GDM1 (cell line): ENCODE results near the gene ZBTB20.

Experiments used
- DNase-seq: peaks from one replicate; lab custom pipeline; 2025; lab: John Stamatoyannopoulos, UW

Gene ZBTB20

DNA sequence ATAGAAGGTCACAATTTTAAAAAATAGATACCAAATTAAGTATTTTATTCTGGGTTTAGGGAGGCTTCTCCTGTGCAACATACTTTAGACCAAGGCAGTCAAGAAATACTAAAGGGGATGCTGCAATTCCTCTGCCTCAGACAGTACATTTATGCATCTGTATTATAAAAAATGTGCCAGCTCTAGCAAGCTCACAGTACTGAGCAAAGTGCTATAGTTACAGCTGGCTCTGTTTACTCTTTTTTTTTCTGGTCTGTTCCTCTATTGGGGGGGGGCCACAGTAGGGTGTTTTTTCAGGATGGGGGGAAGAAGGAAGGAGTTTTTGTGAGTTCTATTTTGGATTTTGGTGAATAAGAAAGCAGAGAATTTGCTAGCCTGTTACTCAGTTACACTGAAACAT is 668.3 kb downstream of the ZBTB20 start:
- no peak for DNase-seq

DNA sequence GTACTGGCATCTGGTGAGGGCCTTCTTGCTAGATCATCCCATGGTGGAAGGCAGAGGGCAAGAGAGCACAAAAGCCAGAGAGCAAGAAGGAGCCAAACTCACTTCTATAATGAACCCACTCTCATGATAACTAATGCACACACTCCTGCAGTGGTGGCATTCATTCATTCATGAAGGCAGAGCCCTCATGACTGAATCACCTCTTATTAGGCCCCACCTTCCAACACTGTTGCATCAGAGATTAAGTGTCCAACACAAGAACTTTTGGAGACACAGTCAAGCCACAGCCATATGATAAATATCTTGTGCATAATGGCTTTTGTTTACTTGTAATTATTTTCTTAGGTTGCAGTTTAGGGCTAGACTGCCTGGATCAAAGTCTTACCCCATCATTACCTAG is 670.6 kb downstream of the ZBTB20 start:
- DNase-seq, result no peak

DNA sequence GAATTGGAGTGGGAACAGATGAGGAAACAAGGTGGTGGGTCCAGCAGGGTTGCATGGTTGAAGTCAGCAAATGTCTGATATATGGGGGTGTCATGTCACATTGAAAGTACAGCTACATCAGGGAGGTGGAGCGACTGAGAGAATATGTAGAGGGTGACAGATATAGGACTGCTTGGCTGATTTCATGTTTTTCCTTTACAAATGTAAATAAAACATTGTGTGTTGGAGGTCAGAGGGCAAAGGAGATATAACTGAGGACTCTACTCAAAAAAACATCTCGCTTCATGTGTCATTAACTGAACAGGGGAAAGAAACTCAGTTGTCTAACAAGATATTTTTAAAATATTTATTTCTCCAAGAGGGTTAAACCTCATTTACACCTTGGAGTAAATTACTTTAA is 675.6 kb downstream of the ZBTB20 start:
- DNase-seq, result no peak

DNA sequence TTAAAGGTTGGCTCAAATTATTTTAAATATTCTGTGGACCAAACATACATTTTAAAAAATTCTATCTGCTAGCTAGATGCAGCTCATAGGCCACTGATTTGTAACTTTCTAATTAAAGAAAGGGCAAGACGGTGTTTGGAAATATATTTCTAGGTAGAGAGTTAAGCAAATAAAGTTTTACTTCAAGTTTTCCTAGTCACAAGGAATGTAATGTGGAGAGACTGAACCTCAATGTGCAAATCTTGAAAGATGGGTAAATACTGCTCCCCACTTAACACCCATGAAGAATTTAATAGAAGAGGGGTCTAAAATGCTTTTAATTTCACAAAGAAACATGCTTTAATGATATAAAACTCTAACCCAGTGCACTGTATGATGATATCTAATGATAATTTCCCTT is 678.0 kb downstream of the ZBTB20 start:
- no peak for DNase-seq

DNA sequence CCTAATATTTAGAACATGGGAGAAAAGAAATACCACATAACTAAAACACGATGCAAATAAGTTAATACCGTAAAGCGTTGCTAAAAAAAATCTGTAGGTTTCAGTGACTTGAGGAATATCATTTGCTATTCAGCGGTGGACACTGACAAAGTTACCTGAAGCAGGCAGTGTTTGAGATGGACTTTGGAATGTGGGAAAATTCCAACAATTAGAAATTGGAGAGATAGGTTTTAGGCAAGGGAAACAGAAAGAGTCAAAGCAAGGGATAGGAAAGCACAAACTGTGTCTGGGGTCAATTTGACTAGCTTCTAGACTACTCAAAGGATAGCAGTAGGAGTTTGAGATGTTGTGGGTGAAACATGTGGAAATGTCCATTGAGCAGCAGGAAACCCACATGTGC is 680.3 kb downstream of the ZBTB20 start:
- DNase-seq, result no peak

DNA sequence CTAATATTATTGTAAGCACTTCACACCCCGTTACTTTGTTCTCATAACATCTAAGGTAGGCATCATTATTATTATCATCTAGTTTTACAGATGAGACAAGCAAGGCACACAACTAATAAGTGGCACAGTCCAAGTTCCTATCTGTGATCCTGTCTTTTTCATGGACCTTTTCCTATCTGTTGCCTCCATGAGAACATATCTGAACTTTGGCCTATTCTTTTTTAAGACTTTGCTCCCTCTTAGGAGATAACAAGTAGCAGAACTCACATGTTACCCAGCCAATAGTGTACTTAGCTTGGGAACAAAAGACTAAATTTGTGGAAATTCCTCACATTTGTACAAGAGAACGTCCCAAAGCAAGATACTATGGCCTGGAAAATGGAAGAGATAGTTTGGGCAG is 680.8 kb downstream of the ZBTB20 start:
- DNase-seq, result no peak

DNA sequence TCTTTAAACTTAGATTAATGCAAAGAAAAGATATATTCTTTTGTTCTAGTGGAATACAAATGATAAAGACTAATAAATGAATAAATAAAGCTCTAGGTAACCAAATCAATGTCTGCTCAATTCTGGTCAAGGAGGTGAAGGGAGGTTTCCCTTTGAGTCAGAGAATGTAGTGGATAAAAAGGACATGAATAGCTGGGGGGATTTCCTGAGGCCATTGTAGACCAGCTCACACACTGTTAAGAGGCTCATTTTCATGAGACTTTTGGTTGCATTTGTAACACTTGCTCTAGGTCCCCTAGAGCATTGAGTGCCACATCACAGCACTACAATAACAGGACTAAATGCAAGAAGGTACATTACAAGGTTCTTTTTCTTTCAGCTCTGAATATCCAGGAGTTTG is 682.5 kb downstream of the ZBTB20 start:
- no peak for DNase-seq

DNA sequence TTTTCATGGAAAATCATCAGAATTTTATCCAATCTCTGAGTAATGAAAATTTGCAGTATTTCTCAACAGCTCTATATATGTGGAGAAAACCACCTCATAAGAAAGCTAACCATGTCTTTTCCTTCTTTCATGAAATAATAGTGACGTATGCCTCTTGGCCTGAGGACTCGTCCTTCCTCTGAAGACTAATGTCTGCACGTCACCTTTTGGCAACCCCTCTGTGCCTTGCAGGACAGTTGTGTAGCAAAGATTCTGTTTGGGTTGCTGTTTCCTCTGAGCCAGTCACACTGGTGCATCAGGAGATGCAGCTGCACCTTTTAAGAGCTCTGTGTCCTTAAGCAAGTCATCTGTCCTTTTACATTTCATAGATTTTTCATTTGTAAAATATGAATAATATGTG is 684.3 kb downstream of the ZBTB20 start:
- no peak for DNase-seq

DNA sequence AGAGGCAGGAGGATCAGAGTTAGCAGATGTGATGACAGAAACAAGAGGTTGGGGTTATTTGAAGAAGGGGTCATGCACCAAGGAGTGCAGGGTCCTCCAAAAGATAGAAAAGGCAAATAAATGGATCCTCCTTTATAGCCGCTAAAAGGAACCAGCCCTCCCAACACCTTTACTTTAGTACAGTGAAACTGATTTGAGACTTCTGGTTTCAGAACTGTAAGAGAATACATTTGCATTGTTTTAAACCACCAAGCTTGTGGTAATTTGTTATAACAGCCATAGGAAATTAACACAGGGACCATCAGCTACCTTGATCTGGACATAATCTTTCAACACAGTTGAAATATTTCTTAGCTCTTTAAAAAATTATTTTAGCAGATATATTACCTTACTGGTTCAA is 686.6 kb downstream of the ZBTB20 start:
- DNase-seq, result no peak

DNA sequence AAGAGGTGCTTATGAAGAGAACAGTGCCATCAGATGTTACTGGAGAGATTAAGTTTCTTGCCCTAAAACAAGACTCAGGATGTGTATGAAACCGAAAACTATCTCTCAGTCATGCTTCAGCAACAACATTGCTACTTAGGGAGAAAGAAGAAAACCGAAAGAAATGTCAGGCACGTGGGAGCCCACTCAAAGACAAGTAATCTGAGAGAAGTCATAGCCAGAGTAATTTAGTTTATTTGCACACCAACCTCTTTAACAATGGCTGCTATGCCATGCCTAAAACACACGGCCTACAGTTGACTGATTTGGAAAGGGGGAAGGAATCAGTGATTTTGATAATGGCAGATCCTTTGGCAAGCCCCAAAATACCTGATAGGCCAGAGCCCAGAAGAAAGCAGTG is 690.3 kb downstream of the ZBTB20 start:
- no peak for DNase-seq

DNA sequence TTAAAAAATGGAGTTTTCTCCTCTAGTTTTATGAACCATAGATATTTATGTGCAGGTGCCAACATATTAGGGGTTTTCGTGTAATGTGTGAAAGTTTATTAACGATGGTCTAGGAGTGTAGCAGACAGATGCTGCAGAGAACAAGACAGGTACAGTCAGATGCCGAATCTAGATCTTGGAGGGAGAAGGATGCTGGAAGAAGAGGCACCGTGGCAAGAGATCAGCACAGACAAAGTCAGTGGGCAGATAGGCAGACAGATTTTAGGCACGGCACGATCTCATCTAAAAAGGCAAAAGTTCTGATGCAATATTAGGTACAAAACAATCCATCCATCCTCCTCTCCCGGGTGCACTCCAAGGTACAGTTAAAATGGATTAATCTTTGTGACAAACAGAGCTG is 691.7 kb downstream of the ZBTB20 start:
- no peak for DNase-seq

DNA sequence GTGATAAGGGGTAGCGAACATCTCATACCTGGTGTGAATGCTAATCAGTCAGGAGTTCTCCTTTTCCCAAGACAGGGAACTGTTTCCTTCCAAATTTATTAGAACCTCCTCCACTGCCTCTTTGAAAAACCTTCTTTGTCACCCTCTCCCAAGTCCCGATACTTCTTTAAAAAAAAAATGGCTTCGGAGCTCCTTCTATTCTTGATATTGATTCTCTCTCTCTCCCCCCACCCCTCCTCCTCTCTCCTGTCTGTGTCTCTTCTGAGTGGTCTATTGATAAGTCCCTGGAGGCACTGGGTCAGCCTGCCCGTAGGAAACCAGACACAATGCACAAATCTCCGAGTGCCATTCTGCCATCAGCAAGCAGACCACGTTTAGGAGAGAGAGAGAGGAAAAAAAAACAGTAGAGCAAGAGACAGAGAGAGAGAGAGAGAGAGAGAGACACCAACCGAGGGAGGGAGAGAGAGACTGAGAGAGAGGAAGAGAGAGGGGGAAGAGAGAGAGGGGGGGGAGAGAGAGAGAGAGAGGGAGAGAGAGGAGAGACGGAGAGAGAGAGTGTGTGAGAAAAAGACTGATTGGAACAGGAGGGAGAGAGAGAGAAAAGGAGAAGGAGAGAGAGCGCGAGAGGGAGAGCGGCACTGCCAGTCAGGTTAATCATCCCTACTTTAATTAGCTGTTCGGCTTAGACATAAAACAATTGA is 692.4 kb downstream of the ZBTB20 start:
- DNase-seq, result no peak

DNA sequence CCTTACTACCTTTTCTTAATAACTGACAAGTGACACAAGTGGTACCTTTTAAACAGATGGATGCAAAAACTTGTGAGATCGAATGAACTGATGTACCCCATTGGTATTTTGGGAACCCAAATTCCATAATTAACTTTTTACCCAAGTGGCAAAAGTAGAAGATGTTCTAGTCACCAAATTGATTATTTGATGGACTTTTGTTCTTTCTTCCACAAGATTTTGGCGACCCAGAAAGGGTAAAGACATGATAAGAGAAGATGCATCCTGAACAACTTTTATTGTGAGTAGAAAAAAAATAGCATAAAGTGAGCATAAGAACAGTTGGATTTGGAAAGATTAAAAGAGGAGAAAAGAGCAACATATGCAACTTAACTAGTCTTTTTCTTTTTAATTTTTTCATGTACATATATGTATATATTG is 693.7 kb downstream of the ZBTB20 start:
- DNase-seq, result no peak

DNA sequence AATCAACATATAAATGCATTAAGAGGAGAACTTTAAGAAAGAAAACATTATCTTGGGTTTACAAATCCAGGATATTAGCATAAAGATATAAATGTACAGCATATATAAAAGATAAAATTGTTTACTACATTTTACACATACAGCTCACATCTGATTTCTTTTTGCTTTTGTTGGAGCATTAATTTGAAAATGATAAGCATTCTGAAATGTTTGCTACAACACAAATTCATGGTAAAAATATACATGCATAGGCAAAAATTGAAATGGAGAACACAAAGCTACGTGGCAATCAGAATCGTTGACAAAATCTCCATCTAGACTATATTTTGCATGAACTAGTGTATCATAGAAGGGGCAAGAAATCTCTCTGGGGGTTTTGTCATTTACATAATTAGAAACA is 694.2 kb downstream of the ZBTB20 start:
- DNase-seq, result no peak

DNA sequence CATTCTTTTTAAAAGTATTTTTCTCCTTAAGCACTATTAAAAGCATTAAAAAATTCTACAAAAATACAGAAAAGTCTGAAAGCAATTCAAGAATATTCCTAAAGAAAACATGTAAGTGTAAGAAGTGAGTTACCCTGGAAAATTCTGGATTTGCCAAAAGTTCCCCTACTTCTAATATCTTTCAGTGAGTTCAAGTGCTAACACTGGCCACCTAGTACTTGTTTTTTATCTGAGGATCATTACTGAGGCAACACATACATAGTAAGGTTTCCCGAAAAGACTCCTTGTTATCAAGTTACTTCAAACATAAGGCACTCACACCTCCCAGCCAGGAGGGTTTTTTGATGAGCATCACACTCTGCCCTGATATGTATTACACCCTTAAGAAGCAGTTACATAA is 694.8 kb downstream of the ZBTB20 start:
- no peak for DNase-seq

DNA sequence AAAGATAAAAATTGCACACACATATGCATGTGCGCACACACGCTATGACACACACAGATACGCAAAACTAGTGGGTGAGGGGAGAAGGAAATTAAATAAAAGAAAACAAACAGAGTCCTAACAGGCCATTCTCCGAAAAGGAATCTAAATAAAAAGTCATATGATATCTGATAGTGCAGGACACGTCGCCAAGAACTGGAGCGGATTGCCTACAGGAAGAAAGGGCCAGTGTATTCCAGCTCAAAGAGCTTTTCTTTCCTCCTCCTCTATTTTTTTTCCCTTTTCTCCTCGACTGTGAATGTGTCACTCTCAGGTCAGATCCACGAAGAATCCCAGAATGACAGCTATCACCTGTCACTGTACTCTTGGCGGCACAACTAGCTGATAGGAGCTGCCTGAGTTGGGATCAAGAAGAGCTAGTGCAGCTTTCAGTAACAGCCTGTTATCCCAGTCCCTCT is 695.5 kb downstream of the ZBTB20 start:
- DNase-seq, result no peak

DNA sequence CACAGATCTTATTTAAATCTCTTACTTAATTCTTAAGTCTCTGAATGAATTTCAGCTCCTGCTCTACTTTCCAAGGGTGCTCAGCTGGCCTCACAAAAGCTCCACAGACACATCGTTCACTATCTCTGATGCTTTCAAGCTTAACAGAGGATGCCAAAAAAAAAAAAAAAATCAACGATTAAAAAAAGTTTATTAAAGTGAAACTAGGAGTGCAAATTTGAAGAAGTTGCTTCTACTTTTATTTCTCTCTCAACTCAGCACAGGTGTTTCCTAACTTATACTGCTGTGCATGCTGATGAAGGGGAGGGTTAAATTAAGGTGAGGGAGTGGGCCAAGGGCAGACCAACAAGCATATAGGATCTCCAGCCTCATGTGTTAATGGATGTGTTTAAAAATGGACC is 696.0 kb downstream of the ZBTB20 start:
- DNase-seq, result no peak

DNA sequence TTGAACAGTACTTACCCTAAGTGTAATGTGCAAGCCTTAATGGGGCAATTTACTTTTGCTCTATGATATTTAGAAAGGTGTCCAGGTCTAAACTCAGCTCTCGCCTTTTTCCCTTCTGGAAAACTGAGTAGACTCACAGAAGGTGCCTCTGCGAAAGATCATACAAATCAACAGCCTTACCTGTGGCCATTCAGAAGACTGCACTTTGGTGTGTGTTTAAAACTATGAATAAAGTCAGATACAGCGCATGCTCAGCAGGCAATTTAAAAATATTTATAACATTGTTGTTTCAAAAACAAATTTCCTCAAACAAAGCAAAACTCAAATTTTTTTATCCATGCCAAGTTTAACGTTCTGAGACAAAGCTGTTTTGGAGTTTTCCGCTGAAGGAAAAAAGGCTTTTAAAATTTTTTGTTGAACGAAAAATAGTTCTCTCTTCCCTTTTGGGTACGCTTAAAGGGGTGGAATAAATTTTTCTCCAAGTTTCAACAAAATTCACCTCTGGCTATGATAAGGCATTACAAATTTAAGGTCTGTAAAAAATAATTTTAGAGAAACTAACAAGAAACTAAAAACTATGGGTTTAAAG is 697.0 kb downstream of the ZBTB20 start:
- DNase-seq, result no peak

DNA sequence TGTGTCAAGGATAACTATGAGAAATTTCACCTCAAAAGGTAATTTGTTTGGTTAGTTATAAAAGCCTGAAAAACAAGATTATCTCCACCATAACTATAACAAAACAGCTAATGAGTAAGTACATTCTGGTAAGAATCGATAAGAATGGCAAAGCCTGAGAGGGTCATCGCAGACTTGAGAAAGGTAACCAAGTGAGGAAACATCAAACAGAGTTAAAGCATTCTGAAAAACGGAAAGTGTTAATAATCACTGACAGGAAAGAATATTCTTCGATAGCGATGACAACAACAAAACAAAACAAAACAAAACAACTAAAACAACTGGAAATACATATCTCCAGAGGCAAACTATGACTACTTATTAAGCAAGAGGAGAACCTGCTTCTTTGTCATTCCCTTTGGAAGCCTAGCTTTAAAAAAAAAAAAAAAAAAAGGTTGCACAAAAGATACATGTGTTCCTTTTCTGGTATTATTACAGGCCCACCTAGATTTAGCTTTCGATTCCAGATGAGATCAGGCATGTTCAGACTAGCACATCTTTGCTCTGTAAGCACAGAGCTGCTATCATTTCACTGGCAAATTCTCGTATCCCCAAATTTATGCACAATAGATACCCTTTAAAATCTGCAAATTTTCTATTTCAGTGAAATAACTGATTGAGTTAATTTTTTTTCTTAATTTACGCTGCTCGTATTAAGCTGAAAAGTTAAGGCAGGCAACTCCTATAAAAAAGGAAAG is 697.6 kb downstream of the ZBTB20 start:
- DNase-seq, result no peak

DNA sequence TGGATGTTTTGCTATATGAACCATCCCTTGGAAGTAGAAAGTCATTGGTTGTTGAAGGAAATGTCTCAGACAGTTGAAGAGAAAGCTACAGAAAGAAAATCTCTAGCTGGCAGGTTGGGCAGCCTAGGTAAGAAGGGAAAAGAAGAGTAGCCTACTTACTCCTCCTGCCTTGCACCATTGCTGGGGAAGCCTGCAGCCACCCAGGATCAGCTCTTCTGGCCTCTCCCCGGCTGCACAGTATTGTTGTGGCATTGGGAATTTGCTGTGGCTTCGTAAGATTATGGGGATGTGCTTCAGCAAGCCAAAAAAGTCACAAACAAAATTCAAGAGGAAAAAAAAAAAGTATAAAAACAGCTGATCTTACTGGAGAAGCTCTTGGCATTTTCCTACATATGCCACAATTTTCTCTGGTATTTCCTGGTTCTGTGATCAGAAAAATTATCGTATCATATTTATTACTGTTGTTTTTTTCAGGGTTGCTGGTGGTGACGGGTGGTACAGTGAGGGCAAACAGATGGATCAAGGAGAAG is 699.1 kb downstream of the ZBTB20 start:
- DNase-seq, result no peak

DNA sequence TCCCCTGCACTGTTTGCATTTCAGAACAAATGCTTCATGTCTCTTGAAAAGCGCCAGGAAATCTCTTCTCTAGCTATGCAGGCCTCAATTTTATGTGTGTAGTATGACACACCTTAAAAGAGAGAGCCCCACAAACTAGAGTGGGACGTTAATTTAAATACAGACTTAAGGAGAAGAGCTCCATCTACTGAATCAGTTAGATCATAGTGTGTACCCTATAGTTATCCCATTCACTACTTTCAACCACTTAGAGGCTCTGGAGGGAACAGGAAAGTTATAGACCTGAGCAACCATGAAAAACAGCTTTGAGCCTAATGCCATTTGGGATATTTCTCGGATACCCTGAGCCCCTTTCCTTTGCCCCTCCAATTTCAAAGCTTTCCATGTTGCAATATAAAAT is 699.5 kb downstream of the ZBTB20 start:
- DNase-seq, result no peak

DNA sequence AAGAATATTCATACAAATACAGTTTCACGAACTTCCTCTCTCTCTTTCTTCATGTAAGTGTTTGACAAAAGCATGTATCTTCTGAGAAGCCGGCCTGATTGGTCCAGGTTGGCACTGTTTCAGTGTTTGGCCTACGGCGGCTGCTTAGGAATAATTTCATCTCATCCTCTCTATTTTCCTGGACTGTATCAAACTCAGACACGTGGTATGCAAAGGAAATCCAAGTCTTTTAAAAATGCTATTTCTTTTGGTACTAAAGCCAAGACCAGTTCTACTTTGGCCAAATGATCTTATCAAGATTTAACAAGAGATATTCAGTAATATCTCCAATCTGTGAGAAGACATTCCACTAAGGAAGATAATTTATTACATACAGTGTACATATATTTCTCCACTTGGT is 700.5 kb downstream of the ZBTB20 start:
- no peak for DNase-seq

DNA sequence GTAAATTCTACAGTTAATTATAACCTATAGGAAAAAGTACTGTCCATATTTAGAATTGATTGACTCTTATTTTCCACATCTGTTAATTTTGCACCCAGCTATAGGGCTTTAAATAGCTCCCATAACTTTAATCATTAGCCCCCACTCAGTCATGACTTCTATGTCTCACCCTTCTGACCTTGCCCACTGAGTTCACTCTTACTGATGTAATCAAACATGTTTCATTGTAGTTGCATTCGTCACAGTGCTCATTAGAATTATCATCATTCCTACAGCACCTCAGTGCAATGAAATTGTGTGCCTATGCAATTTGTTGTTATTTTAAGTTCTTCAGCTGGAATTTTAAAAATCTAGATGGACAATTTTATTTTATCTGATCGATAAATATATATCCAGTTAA is 701.9 kb downstream of the ZBTB20 start:
- DNase-seq, result no peak
